Brain pericyte (primary cell): ENCODE results near the gene SH3PXD2A.

ENCODE experiments used
- DNase-seq: peaks from one replicate; pipeline ENCODE4 v3.0.0-alpha.2; 2012; ENCODE audit warnings: low read depth, low spot score

The SH3PXD2A gene, protein sequence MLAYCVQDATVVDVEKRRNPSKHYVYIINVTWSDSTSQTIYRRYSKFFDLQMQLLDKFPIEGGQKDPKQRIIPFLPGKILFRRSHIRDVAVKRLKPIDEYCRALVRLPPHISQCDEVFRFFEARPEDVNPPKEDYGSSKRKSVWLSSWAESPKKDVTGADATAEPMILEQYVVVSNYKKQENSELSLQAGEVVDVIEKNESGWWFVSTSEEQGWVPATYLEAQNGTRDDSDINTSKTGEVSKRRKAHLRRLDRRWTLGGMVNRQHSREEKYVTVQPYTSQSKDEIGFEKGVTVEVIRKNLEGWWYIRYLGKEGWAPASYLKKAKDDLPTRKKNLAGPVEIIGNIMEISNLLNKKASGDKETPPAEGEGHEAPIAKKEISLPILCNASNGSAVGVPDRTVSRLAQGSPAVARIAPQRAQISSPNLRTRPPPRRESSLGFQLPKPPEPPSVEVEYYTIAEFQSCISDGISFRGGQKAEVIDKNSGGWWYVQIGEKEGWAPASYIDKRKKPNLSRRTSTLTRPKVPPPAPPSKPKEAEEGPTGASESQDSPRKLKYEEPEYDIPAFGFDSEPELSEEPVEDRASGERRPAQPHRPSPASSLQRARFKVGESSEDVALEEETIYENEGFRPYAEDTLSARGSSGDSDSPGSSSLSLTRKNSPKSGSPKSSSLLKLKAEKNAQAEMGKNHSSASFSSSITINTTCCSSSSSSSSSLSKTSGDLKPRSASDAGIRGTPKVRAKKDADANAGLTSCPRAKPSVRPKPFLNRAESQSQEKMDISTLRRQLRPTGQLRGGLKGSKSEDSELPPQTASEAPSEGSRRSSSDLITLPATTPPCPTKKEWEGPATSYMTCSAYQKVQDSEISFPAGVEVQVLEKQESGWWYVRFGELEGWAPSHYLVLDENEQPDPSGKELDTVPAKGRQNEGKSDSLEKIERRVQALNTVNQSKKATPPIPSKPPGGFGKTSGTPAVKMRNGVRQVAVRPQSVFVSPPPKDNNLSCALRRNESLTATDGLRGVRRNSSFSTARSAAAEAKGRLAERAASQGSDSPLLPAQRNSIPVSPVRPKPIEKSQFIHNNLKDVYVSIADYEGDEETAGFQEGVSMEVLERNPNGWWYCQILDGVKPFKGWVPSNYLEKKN

DNA sequence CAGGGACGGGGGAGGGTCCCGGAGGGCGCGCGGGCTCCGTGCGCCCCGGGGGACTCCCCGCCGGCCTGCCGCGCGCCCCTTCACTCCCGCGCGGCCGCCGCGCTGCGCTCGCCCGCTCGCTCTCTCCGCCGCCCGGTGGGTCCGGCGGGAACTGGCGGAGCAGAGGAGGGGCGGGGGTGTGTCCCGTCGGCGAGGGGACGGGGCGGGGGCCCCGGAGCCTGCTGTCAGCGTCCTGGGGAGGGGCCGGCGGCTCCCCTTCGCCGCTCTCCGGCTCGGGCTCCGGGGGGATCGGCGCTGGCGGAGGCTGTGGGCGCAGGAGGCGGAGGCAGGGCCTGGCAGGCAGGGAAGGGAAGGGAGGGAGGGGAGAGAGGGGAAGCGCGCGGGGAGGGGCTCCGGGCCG lies at the start of gene SH3PXD2A:
SH3PXD2A (minus strand) TSS at position 153 of the 400 bp plus-strand sequence. CDS start 310 bp downstream, outside the sequence.
- DNase-seq: no peak

DNA sequence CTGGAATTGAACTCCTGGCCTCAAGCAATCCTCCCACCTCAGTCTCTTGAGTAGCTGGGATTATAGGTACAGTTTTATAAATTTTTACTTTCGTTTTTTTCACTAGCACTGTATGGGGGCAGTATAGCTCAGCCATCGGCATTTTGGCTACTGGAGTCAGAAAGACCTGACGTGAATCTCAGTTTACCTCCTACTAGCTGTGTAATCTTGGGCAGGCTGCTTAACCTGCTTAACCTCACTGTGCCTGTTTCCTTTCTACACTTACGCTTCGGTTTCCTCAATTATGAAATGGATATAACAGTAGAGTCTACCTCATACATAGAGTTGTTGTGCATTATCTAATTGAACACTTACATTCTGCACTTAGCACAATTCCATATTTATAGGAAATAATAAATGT lies 45.9 kb upstream of the SH3PXD2A start:
- no peak for DNase-seq

DNA sequence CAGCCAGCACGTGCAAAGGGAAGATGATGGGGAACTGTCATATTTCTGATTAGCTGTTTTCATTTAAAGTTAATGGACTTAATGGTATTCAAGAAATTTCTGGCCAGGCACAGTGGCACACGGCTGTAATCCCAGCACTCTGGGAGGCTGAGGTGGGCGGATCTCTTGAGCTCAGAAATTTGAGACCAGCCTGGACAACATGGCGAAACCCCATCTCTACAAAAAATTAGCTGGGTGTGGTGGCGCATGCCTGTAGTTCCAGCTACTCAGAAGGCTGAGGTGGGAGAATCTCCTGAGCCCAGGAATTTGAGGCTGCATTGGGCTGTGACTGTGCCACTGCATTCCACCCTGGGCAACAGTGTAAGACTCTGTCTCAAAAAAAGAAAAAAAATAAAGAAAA lies 43.9 kb upstream of the SH3PXD2A start:
- DNase-seq: no peak

DNA sequence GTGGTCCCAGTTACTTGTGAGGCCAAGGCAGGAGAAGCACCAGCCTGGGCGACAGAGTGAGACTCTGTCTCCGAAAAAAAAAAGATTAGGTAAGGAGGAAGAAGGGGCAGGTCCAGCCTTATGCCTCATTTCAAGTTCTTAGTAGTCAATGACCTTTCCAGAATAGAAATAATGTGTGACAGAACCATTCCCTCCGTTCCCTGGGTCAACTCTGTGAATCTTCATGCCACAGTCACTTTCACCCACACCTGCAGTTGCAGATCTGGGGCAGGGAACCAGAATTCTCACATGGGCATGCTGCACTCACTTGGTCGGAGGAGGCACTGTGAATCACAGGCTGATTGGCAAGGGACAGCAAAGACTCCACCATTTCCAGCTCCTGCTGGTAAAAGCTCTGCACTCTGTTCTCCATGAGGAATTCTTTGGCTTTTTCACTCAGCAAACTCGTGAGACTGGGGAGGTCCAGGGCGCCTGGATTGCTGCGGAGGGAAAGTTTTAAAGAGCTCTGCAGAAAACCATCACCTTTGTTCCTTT lies 41.9 kb upstream of the SH3PXD2A start:
- no peak for DNase-seq

DNA sequence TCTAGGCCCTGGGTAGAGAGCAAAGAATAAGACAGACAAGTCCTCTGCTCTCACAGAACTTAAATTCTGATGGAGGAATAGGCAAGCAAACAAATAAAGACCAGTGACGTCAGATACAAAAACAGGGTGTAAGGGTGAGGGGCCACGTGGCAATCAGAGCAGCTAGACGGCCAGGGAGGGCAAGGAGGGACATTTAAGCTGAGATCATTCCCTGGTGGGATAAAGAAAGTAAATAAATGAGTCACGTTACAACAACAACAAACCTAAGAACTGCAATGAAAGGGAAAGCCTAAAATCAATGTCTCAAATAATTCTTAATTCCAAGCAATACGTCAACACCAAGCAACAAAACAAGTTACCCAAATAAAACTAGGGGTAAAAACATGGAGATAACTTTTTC lies 40.8 kb upstream of the SH3PXD2A start:
- DNase-seq: peak; percentile 81

DNA sequence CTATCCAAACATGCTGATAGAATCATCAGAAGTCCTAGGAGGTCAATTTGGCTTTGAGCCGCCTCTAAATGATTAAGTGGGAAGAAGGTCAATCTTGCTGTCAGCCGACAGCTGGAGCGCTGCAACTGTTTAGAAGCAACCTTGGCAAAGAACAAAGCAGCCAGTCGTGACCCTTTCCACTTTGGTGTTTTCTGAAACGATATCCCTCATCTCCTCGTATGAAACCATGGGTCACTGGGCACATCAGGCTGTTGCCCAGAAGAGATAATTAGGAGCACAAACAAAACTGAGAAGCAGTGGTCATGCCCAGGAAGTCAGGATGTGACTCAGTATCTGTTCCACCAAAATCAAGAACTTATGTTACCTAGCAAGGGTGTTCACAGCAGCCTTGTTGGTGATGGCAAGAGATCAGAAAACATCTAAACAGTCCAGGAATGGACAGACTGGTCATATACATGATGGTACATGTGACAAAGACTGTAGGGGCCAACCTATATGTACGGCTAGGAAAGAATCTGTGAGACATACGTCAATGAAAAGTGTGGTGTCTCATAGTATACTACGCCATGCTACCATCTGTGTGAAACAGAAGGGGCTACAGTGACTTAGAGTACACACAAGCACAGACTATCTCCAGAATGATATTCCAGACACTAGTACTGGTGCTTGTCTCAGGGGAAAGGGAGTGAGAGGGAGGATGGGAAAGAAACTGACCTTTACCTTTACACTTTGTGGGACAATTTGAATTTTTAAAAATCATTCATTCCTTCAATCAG lies 40.2 kb upstream of the SH3PXD2A start:
- DNase-seq: no peak

DNA sequence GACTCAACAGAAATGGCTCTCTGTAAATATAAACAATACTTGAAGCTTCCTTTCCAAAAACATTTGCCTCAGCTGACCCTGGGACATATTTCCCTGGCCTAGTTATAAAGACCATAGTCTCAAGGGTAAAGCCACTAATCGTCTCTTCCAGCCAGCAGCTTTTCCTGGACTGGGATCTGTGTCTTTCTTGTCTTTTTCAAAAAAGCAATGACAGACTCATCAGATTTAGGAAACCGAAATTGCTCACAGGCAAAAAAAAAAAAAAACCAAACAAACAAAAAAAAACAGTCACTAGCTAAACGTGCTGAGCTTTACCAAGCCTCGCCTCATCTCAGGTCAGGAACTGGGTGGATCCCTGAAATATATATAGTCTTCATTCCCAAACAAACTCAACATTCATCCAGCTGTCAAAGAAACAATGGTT lies 39.1 kb upstream of the SH3PXD2A start:
- DNase-seq: no peak

DNA sequence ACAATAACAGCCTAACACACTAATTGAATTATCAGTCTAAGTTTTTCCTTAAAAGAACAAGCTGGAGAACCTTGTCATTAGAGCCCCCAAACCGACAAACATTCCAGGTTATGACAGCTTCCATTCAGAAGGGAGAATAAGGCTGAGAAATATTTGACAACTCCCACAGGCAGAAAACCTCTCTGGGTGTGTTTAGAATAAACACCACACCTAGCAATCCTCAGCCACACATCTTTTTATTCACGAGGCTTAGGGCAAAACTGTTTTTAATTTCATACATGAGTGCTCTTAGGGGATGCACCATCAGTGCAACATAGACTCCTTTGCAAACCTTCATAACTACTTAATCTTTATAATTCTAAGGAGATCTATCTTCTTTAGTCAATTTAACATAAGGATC lies 38.4 kb upstream of the SH3PXD2A start:
- DNase-seq: no peak

DNA sequence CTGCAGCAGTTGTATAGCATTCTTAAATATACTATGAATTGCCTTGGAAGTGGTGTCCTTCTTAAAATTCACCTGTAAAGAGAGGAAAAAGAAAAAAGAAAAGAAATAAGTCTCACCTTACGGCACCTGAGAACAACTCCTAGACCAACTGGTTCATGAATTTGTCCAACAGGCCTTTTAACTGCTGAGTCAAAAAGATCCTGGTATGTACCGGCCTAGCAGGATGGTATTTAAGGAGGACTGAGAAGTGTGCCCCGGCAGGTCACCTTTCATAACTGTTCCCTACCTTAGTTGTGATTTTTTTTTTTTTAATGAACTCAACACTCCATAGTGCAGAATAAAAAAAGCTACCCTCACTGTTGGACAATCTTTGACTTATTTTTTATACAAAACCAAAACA lies 36.8 kb upstream of the SH3PXD2A start:
- DNase-seq: no peak

DNA sequence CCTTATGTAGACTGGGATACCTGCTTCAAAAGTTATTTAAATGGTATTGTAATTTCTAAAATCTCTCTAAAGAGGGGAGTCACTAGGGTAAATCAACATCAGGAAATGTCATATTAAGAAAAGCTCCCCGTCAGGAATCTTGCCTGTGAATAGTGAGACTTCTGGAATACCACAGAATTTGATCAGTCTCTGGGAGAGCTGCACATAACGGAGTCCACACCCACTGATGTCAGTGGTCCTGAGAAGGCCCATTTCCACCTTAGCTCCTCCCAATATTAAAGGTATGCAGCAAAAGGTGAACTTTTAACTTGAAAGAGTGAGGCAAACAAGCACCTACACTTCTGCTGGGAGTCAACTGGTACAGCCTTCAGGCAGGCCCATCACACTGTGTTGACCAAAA lies 35.3 kb upstream of the SH3PXD2A start:
- DNase-seq: no peak

DNA sequence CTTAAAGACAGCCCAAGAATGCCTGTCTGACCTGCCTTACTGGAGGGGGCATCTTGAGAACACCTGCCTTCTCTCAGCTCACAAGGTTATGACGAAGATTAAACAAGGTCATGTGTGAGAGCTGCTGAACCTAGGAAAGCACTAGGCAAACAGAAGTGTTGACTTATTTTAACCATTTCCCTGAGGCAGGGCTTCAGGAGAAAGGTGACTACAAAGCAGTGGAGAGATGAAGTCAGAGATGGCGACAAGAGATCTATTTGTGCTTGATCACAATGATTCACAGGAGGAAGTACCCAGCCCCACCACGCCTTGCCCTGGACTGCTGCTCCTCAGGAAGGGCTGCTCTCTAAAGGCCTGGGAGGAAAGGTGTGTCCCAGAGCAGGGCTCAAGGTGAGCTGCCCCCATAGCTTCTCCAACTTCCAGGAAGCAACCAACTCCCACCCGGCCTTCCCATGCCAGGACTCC lies 34.9 kb upstream of the SH3PXD2A start:
- DNase-seq: no peak

DNA sequence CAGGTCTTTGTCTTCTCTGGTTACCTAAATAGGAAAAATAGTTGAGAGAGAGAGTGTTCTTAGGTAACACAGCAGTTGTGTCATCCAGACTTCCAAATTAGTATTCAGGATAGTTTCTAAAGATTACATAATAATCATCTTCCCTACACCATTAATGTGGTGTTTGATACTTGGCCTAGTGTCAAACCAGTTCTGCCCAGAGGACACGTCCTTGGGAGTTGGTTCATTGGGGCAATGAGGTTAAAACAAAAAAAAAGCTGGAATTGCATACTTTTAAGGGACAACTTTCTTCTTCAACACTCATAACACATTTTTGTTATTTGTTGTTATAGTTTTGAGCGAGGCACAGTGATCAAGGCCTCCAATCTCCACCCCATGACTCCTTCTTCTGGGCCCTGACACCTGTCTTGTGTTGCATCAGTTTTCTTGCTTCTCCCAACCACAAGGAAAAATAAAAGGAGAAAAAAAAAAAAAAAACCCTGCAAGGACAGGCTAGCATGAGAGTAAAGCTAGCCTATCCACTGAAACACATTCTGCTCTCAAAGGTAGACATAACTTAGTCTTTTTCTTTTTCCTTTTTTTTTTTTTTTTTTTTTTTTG lies 33.8 kb upstream of the SH3PXD2A start:
- DNase-seq: no peak

DNA sequence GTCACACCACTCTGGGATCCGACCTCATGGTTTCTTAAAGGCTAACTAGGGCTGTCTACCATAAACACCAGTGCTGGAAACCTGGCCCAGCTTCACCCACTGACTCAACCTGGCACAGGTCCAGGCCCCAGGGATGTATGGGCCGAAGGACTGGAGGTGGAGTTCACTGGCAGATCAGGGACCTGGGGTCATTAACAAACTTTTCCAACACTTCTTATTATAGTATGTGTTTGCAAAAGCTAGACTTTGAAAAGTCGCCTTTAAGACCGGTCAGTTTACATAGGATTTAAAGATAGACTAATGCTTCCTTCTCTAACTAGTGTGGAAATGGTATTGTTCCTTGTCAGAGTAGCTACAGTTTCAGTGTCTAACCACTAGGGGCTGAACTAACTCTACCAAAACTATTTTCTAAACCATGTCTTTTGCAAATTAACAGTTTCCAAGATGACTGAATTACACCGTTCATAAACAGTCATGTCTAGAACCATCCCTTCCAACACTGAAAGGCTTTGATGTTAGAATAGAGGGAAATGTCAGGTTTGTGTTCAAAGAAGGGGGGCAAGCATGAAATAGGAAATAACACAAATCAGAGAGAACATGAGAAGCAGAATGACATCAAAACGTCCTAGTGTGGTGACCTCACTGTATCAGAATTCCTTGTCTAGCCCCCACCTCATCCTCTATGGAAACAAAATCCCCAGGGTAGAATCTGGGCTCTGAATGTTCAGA lies 32.9 kb upstream of the SH3PXD2A start:
- peak; percentile 63 for DNase-seq

DNA sequence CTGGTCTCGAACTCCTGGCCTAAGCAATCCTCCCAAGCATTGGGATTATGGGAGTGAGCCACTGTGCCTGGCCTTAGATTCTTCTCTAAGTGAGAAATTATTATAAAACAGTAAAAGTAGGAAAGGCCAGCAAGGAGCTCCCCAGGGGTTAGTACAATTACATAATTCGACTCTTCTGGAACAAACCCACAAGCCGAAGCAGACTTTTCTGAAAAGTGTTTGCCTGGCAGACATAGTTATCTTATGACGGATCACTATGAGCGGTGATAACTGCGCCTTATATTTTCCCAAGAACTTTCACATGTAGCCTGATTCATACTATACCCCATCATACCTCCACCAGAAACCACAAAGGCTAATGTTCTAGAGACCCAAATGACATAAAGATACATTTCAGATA lies 30.2 kb upstream of the SH3PXD2A start:
- DNase-seq: no peak

DNA sequence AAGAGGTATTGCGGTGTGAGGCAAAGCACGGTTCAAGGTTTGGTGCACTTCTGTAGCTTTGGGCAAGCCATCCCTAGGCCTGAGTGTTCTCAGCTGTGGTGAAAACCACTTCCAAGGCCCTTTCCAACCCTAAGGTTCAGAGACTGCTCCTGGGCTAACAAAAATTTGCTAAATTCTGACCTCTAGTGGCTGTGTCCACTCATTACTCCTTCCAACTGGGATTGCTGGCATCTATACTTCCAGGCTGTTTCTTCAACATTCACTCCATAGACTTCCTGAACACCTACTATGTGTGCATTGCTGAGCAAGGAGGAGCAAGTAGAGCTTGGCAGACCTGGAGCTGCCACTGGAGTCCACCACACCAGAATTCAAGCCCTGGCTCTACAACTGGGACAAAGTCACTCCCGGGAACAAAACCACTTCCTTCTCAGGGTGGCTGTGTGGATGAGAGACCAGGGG lies 29.3 kb upstream of the SH3PXD2A start:
- DNase-seq: no peak

DNA sequence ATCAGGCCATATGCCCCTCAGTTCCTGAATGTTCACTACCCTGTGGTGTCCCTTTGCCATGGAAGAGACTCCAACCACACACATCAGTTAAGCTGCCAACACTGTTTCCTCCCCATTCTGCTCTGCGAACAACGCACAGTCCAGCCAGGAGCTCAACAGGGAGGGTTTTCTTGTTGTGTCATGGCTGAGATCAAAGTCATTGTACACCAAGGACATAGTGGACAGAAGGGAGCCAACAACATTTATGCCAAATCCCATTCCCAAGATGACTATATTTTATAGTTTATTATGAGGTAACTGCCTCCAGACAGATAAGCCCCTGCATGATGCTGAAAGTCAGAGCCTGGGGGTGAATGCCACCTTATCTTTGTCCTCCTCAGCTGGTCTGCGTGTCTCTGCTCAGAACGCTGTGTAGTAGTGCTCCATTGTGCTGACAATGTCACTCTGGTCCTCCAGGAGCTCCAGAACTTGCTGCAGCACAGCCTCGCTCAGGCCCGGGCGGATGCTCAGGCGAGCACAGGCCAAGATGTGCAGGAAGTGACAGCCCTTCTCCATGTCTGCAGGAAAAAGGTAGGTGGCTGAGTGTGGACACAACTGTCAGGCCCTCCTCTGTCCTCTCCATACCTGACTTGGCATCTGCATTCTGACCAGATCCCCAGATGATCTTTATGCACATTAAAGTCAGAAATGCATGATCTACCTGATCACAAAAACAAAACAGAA lies 27.1 kb upstream of the SH3PXD2A start:
- DNase-seq: no peak

DNA sequence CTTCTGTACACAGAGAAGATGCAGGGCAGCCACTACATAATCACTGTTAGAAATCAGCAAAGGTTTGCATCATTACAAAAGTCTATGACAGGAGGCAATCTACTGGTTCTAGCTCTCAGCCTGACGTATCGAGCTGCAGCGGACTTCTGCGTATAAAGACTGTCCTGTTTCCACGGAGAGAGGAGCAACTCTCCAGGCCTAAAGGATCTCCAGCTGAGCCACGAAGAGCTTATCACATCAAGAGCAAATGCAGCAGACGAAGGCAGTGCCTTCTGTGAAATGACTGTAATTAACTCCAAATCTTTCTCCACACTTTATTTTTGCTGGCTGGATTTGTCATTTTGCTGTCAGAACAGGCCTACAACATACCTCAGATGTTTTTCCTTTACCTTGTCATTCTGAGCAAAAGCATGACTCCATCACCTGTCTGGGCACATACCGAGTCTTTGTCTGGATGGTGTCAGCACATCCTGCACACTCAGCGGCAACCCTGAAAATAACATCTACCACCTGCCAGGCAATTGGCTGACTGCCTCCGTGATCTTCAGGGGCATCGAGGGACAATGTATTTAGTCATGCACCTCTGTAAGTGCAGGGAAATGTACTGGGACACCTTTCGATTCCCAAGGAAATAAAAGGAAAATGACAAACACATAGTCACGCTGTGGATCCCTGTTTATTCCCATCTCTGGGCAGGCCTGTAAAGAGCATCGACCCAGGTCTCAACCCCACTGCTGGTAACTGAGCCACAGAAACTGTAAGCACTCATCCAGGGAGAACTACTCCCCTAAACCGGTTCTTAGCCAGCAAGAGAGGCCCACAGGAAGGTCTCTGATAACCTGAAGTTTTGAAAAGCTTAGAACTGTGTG lies 26.3 kb upstream of the SH3PXD2A start:
- DNase-seq: no peak

DNA sequence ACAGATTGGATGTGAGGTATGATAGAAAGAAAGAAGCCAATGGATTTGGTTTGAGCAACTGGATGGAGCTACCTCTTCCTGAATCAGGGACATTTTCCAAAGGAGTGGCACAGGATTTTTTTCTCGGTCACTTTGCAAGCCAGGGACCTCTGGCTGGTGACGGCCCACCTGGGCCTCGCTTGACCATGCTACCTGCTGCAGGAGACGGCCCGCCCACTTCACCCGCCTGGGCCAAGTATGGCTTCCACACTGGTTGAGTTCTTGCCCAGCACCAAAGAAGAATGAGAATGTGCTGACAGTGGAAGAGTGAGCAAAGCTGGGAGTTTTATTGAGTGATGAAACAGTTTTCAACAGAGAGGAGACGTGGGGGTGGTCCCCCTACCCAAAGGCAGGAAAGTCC lies 24.5 kb upstream of the SH3PXD2A start:
- DNase-seq: no peak
